Colonic mucosa (tissue), 4 donors: ENCODE measurements around the gene SLX4IP. TPM values are rescaled to one million over a fixed set of nuclear protein-coding genes. Genes with fewer than 3 reads are reported as not detected.

Experiments
- DNase-seq: peaks from one replicate; pipeline ENCODE4 v3.0.0-alpha.2; 2020
- H3K27ac ChIP-seq: fragments of 200-600 bp; one replicate; pipeline ENCODE4 v1.8.0; 2021
- H3K27me3 ChIP-seq: fragments of 200-600 bp; one replicate; pipeline ENCODE4 v1.8.0; 2021
- H3K36me3 ChIP-seq: fragments of 200-600 bp; one replicate; pipeline ENCODE4 v1.8.0; 2021
- H3K4me1 ChIP-seq: fragments of 200-600 bp; one replicate; pipeline ENCODE4 v1.8.0; 2021; ENCODE audit warnings: mild to moderate bottlenecking
- H3K4me3 ChIP-seq: fragments of 200-600 bp; one replicate; pipeline ENCODE4 v1.8.0; 2021
- H3K9ac ChIP-seq, 2 donors: one replicate each; pipeline ENCODE4 v1.7.0; 2013; ENCODE audit warnings: control low read depth in 2 of 2, low read depth in 2 of 2, low read length in 2 of 2
- H3K9me3 ChIP-seq: fragments of 200-600 bp; one replicate; pipeline ENCODE4 v1.8.0; 2021
- intact Hi-C: fragments of 100-400 bp; cut with DNase I; formaldehyde crosslinking; loops from one replicate; pipeline ENCODE4 v1.14.1; 2022
- total RNA-seq, 2 donors: library from RNA; stranded (reverse); fragmentation: NEBNext Ultra II Directional in 1 of 2; extraction: Animal tissue kit (Norgen Biotek cat#: 25700) in 1 of 2; gene quantifications; one replicate each; pipeline ENCODE4 v1.2.1, GENCODE V29; 2021
- TF ChIP-seq, protein P1 (sequence below): fragments of 200-600 bp; IDR thresholded peaks from one replicate; pipeline ENCODE4 v1.8.0; 2022; ENCODE audit warnings: antibody characterized with exemption, mild to moderate bottlenecking
- donor health status: healthy.
- donor health status: DM: no; HTN: no; CAD: no.
- donor health status: DM: no; HTN: no; CAD: no.

Gene SLX4IP
- total RNA-seq, 2 donors from 2014 or later = 5.0 to 8.8 TPM

DNA sequence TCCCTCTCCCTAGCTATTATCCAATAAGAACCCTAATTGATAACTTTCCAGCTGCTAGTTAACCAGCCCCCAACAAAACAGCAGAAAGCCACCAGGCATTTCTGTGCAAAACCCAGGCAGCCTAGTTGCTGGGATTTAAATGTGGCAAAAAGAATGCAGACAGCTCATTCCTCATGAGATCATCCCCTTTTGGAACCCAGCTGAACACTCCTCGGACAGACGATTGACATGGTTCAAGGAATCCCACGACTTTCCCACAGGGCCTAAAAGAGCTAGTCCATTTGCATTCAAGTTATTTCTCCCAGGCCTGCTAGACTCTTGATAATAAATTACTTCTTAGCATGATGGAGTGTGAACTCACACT is 214.7 kb downstream of the SLX4IP start:
- TF ChIP-seq, protein P1, sequence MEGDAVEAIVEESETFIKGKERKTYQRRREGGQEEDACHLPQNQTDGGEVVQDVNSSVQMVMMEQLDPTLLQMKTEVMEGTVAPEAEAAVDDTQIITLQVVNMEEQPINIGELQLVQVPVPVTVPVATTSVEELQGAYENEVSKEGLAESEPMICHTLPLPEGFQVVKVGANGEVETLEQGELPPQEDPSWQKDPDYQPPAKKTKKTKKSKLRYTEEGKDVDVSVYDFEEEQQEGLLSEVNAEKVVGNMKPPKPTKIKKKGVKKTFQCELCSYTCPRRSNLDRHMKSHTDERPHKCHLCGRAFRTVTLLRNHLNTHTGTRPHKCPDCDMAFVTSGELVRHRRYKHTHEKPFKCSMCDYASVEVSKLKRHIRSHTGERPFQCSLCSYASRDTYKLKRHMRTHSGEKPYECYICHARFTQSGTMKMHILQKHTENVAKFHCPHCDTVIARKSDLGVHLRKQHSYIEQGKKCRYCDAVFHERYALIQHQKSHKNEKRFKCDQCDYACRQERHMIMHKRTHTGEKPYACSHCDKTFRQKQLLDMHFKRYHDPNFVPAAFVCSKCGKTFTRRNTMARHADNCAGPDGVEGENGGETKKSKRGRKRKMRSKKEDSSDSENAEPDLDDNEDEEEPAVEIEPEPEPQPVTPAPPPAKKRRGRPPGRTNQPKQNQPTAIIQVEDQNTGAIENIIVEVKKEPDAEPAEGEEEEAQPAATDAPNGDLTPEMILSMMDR = no peak
- Histone ChIP-seq H3K27ac (no peak overlapping the region), H3K9ac (no peak overlapping the region), H3K9me3 (no peaks in the 10 kb centered on the region), H3K4me3 (no peak overlapping the region), H3K4me1 (no peaks in the 10 kb centered on the region), H3K36me3 (peaks cover 17% of the 10 kb centered on the region), H3K27me3 (no peaks in the 10 kb centered on the region)
- no peak for DNase-seq
- intact Hi-C loops = loop anchor here (10.0 kb wide), 1 partner anchor 95 kb away; no protein-coding TSS in a partner anchor

DNA sequence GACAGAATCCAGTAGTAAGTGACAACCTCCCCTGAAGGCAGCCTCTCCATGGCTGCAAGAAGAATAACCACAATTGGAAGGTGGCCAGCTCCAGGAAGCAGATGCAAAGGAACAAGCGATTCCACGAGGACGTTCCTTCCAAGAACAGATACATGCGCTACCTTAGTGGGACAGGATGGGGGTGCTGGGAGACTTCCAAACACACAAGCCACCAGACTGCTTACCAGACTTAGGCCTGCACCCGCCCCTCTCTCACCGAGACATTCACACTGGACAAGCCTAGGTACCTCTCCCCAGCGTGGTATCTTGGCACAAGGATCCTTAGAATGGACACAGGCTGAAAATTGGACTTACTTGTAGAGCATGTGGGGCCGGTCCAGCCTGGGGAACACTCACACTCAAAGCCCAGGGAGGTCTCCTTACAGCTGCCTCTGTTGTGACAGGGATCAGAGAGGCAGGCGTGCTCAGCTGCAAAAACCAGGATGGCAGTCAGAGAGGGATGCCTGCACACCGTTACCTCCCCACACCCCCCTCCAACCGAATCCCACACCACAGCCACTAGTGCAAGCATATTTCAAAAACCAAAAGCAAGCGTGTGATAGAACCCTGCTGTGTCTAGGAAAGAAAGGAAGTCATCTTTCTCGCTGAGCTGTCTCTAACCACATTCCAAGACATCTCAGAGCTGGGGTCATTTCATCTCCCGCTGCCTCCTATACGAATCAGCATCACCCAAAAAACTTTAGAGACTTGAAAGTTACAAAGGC is 216.3 kb downstream of the SLX4IP start:
- DNase-seq = no peak
- TF ChIP-seq, protein P1 = no peak
- Histone ChIP-seq H3K36me3 (peaks cover 17% of the 10 kb centered on the region), H3K27me3 (no peaks in the 10 kb centered on the region), H3K4me3 (no peak overlapping the region), H3K9me3 (no peaks in the 10 kb centered on the region), H3K9ac (no peak overlapping the region), H3K4me1 (peaks cover 12% of the 10 kb centered on the region), H3K27ac (no peak overlapping the region)
- intact Hi-C loops = loop anchor here (10.0 kb wide), 1 partner anchor 97 kb away; no protein-coding TSS in a partner anchor

DNA sequence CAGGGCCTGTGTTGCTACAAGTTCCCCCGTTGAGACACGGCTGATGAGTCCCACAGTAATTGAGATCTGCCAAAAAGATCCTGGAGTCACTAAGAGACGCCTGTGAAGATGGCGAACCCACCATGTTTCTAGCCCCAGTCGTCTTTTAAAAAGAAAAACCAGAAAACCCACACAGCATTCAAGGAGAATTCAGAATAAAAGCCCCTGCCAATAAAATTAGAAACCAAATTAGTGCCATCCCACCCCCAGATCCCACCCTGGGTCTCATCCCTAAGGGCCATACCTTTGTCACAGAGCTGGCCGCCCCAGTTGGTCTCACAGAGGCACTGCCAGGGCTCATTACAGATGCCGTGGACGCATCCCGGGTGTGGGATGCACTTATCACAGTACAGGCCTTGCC is 217.1 kb downstream of the SLX4IP start:
- no peak overlapping the region for H3K27ac ChIP-seq
- H3K4me3 ChIP-seq = no peak overlapping the region
- H3K9ac ChIP-seq = no peak overlapping the region
- peaks cover 17% of the 10 kb centered on the region for H3K36me3 ChIP-seq
- DNase-seq = no peak
- TF ChIP-seq, protein P1 = no peak
- peaks cover 13% of the 10 kb centered on the region for H3K4me1 ChIP-seq
- intact Hi-C loops = loop anchor here (10.0 kb wide), 1 partner anchor 97 kb away; no protein-coding TSS in a partner anchor
- H3K9me3 ChIP-seq = no peaks in the 10 kb centered on the region
- H3K27me3 ChIP-seq = no peaks in the 10 kb centered on the region

DNA sequence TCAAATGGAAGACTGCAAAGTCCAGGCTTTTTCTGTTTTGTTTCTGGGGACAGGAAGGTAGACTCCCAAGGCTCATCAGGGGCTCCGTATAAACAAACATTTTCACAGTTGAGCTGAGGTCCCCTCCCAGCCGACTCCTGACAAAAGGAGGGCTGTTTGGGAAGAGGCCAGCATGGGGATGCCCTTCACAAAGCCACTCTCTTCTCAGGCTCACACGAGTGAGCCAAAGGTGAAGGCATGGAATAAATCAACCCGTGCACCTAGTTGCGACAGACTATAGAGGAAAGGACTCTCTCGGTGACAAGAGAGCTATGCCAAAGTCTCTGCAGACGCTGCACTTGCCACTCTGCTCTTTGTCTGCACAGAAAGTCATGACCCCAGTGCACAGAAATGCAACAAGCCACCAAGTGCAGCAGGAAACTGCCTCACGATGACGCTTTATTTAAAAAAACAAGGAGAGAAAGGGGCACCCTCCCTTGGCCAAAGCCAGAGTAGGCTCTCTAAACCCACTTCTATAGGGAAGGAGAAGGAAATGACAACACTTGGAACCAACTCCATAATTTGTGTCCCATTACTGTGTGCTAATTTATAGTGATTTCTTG is 217.7 kb downstream of the SLX4IP start:
- TF ChIP-seq, protein P1 = no peak
- peaks cover 17% of the 10 kb centered on the region for H3K36me3 ChIP-seq
- peaks cover 13% of the 10 kb centered on the region for H3K4me1 ChIP-seq
- intact Hi-C loops = loop anchor here (10.0 kb wide), 1 partner anchor 98 kb away; no protein-coding TSS in a partner anchor
- H3K4me3 ChIP-seq = no peak overlapping the region
- H3K27ac ChIP-seq = peak overlapping the region; percentile 63
- DNase-seq = no peak
- no peaks in the 10 kb centered on the region for H3K27me3 ChIP-seq
- H3K9ac ChIP-seq = no peak overlapping the region
- no peaks in the 10 kb centered on the region for H3K9me3 ChIP-seq

DNA sequence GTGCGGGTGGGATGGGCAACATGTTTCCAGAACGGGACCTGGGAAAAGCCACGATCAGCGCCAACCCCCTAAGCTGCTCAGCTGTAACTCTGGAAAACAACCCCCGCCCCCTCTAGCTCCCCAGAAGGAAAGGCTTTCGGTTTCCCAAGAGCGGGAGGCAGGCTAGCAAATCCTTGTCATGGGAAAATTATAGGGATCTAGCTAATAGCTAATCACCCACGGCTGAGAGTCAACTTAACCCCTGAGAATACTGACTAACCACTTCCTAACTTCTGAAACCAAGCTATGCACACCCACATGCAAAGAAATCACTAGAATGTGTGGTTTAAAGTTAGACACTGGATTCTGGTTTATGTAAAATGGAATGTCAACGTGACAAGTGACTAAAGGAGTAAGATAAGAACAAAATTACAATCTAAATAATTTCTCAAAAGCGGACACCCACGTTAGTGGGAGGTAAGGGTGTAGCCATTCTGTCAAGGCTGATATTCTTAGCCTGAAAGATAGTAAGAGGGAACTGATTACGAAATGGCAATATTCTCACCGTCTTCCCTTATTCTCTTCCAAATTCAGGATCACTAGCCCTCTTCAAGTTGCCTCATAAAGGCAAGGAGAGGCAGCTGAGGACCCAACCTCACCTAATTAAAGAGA is 218.6 kb downstream of the SLX4IP start:
- H3K27ac ChIP-seq = peak overlapping the region; percentile 63
- peaks cover 13% of the 10 kb centered on the region for H3K36me3 ChIP-seq
- DNase-seq = no peak
- H3K9me3 ChIP-seq = no peaks in the 10 kb centered on the region
- H3K9ac ChIP-seq = no peak overlapping the region
- TF ChIP-seq, protein P1 = no peak
- intact Hi-C loops = loop anchor here (10.0 kb wide), 1 partner anchor 99 kb away; no protein-coding TSS in a partner anchor
- no peak overlapping the region for H3K4me3 ChIP-seq
- H3K4me1 ChIP-seq = peaks cover 13% of the 10 kb centered on the region
- H3K27me3 ChIP-seq = no peaks in the 10 kb centered on the region
